Activated naive CD8-positive, alpha-beta T cell (primary cell): ENCODE measurements around the gene NHEJ1.
A peak's percentile ranks its signal among the peaks of the same experiment; 100 is the strongest.

Experiments used
- H3K27ac Mint-ChIP-seq: one replicate; pipeline ENCODE4 v1.8.0; 2021; ENCODE audit warnings: mixed read lengths
- H3K27me3 Mint-ChIP-seq: one replicate; pipeline ENCODE4 v1.8.0; 2021; ENCODE audit warnings: mixed read lengths
- H3K36me3 Mint-ChIP-seq: one replicate; pipeline ENCODE4 v1.8.0; 2021; ENCODE audit warnings: mixed read lengths
- H3K4me1 Mint-ChIP-seq: one replicate; pipeline ENCODE4 v1.8.0; 2021; ENCODE audit warnings: low read depth, mixed read lengths
- H3K4me3 Mint-ChIP-seq: one replicate; pipeline ENCODE4 v1.8.0; 2021; ENCODE audit warnings: mild to moderate bottlenecking, mixed read lengths
- H3K9me3 Mint-ChIP-seq: one replicate; pipeline ENCODE4 v1.8.0; 2021; ENCODE audit warnings: low read depth, mixed read lengths

Gene NHEJ1

DNA sequence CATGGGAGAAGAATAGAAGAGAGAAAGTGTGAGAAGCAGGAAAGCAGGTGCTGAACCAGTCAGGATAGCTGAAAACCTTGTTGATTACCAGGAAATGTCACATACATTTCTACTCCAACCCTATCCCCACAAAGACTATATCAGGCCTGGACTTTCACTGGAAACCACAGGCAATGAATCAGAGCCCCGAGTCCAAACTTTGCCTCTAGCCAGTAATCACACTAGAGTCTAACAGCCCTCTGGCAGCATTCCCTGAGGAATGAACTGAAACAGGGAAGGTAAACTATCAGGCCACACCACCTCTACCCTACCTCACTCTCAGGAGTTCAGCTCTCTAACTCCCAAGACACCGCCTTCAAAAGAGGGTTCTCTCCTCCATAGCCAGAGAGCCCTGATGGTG, 81.2 kb downstream of the NHEJ1 start:
- no peaks in the 10 kb centered on the region for H3K9me3 Mint-ChIP-seq
- H3K36me3 Mint-ChIP-seq = no peaks in the 10 kb centered on the region
- H3K4me3 Mint-ChIP-seq = no peak overlapping the region
- H3K27me3 Mint-ChIP-seq = no peaks in the 10 kb centered on the region
- H3K27ac Mint-ChIP-seq = no peak overlapping the region
- no peaks in the 10 kb centered on the region for H3K4me1 Mint-ChIP-seq

DNA sequence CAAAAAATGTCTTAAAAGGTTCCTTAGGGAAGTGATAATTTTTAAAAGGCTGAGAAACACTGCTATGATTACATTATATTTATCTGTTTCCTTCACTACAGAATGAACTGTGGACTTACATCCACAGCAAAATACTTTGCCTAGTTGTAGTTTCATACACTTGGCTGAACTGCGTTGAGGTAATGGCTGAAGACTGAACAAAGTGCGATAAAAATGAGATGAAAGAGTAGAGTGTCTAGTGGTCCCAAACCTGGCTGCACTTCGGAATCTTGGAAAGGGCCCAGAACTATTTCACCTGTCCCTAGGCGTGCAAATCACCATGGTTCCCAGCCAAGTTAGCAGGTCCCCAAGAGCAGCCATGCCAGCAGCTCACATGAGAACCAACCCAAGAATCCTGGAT, 81.7 kb downstream of the NHEJ1 start:
- no peaks in the 10 kb centered on the region for H3K9me3 Mint-ChIP-seq
- no peak overlapping the region for H3K4me3 Mint-ChIP-seq
- no peaks in the 10 kb centered on the region for H3K4me1 Mint-ChIP-seq
- no peaks in the 10 kb centered on the region for H3K36me3 Mint-ChIP-seq
- H3K27ac Mint-ChIP-seq = no peak overlapping the region
- no peaks in the 10 kb centered on the region for H3K27me3 Mint-ChIP-seq

GRCh38 chr2:219078126-219078525, 82.5 kb downstream of the NHEJ1 start:
- H3K36me3 Mint-ChIP-seq = no peaks in the 10 kb centered on the region
- no peak overlapping the region for H3K27ac Mint-ChIP-seq
- no peak overlapping the region for H3K4me3 Mint-ChIP-seq
- no peaks in the 10 kb centered on the region for H3K4me1 Mint-ChIP-seq
- H3K27me3 Mint-ChIP-seq = no peaks in the 10 kb centered on the region
- H3K9me3 Mint-ChIP-seq = no peaks in the 10 kb centered on the region

- Mint-ChIP-seq H3K4me1 (no peaks in the 10 kb centered on the region), H3K4me3 (no peak overlapping the region), H3K36me3 (peaks cover 2% of the 10 kb centered on the region), H3K9me3 (no peaks in the 10 kb centered on the region), H3K27me3 (no peaks in the 10 kb centered on the region), H3K27ac (no peak overlapping the region)
Measured at GRCh38 chr2:219076253-219076652, 84.4 kb downstream of the NHEJ1 start.

DNA sequence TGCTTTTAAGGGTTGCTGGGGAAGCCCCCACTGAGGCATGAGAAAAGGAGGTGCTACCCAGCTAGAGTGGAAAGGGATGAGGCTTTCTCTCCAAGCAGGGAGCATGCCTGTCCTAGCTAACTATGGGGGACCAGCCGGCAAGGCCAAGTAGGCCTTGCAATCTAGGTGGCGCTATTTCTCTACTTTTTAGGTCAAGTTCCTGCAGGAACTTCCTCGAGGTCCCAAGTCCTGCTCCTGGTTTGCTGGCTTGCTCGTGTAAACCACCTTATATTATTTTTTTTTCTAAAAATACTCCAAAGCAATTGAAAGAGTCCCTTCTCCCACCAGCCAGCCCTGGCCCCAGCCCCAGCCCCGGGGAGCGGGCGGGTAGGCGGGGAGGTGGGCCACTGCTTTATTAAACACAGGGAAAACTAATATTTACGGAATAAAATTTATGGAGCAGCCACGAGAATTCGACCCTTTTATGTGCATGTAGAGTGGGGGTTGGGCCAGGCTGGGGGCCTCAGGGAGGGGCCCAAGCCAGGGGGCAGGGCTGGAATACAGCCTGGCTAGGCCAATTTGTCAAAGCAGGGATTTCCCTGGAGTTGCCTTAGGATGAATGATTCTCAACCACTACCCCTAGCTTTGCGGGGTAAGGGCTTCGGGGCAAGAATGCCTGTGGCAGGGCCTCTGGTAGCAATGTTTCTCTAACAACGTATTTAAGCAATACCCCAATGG, 87.0 kb downstream of the NHEJ1 start:
- Mint-ChIP-seq H3K9me3 (no peaks in the 10 kb centered on the region), H3K27ac (no peak overlapping the region), H3K36me3 (peaks cover 7% of the 10 kb centered on the region), H3K27me3 (no peaks in the 10 kb centered on the region), H3K4me3 (no peak overlapping the region), H3K4me1 (no peaks in the 10 kb centered on the region)

- no peaks in the 10 kb centered on the region for H3K9me3 Mint-ChIP-seq
- no peak overlapping the region for H3K4me3 Mint-ChIP-seq
- no peak overlapping the region for H3K27ac Mint-ChIP-seq
- no peaks in the 10 kb centered on the region for H3K4me1 Mint-ChIP-seq
- H3K27me3 Mint-ChIP-seq = no peaks in the 10 kb centered on the region
- H3K36me3 Mint-ChIP-seq = peaks cover 7% of the 10 kb centered on the region
Measured at GRCh38 chr2:219072741-219073250, 87.8 kb downstream of the NHEJ1 start.

- Mint-ChIP-seq H3K4me3 (no peak overlapping the region), H3K27ac (no peak overlapping the region), H3K27me3 (no peaks in the 10 kb centered on the region), H3K36me3 (peaks cover 7% of the 10 kb centered on the region), H3K4me1 (no peaks in the 10 kb centered on the region), H3K9me3 (no peaks in the 10 kb centered on the region)
Measured at GRCh38 chr2:219071131-219071816, 89.3 kb downstream of the NHEJ1 start.

DNA sequence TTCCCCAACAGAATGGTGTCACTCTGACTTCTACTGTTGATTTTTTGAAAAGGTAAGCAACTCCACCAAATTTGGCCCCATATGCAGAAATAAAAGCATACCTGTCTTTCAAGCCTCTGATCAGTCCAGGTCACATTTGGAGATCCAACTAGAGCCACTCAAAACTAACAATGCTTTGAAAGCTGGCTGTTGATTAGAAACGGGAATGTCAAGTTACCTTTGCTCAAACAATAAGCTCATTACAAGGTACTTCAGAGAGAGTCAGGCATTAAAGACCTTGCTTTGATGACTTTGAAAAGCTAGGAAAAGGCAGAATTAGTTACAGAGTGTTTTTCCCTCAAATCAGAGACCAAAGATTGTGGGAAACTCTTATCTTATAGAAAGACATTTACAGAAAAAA, 95.1 kb downstream of the NHEJ1 start:
- H3K36me3 Mint-ChIP-seq = peaks cover 4% of the 10 kb centered on the region
- H3K27ac Mint-ChIP-seq = no peak overlapping the region
- H3K4me1 Mint-ChIP-seq = peaks cover 4% of the 10 kb centered on the region
- peaks cover 20% of the 10 kb centered on the region for H3K27me3 Mint-ChIP-seq
- no peaks in the 10 kb centered on the region for H3K9me3 Mint-ChIP-seq
- H3K4me3 Mint-ChIP-seq = no peak overlapping the region

DNA sequence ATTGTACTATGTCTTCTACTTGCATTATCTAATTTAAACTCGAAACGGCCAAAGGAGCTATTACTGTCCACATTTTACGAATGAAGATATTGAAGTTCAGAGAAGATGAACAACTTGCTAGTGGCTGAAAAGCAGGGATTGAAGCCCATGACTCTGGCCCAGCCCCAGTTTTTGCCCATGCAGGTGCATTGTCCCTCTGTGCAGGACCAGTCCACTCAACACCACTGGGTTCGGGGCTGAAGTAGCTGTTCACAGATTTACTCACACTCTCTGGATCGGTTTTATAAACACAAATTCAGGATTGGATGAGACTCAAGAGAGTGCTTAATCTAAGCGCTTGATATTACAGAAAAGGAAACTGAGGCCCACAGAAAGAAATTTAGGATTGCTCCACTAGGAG, 98.5 kb downstream of the NHEJ1 start:
- H3K27me3 Mint-ChIP-seq = peaks cover 25% of the 10 kb centered on the region

DNA sequence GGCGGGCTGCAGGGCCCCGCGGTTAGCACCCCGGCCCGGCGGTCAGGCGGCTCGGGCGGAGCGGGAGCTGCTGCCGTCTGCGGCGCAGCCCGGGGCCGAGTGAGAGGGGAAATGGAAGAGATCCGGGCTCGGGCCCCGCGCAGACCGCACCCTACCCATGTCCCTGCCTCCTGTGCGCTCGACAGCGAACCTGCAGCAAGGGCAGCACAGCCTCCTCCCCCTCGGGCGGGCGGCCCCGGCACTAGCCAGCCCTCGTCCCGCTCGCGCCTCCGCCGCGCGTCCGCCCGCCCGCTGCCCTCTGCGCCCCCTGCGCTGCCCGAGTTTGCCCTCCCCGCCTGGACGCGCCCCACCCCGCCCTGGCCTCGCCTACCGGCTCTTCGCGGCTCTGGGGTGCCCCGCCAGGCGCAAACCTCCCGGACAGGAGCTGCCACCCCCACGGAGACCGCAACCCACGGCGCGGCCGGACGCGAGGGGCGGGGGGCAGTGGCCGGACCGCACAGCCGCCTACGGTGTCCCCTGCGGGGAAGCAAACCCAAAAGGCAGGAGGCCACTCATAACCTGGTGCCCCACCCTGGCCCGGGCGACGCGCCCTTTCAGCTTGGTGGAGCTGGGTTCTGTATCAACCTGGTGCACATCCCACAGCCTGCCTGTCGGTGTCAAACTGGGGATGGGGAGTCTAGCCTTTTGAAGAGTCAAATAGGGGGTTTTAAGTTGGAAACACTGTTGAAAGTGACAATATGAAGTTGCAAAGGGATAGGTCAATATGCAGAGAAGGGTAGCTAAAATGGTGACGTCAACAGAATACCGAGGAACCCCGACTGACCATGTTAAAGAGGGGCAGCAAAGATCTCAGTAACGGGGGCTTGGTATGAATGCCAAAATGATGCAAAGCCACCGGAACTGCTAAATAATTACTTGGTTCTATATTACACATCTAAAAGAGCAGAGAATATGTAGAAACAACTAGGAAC, 99.5 kb downstream of the NHEJ1 start, which contains the start of gene IHH:
Gene IHH, minus strand, starts transcription at position 101 of the 971 bp plus-strand sequence. CDS start 454 bp downstream, outside the sequence.
- Mint-ChIP-seq H3K27ac (no peak within 1 kb of the TSS), H3K4me3 (peak within 1 kb of the TSS; percentile 68), H3K27me3 (peaks cover 31% of the 10 kb centered on the region), H3K36me3 (no peaks in the 10 kb centered on the region), H3K9me3 (no peaks in the 10 kb centered on the region), H3K4me1 (peaks cover 21% of the 10 kb centered on the region)

More for the DNA sequence above, 98.5 kb downstream of the NHEJ1 start:
- H3K4me3 Mint-ChIP-seq = no peak overlapping the region
- H3K4me1 Mint-ChIP-seq = peaks cover 21% of the 10 kb centered on the region
- H3K27ac Mint-ChIP-seq = no peak overlapping the region
- H3K36me3 Mint-ChIP-seq = no peaks in the 10 kb centered on the region
- no peaks in the 10 kb centered on the region for H3K9me3 Mint-ChIP-seq

GRCh38 chr2:219059725-219060682, 100.6 kb downstream of the NHEJ1 start:
- Mint-ChIP-seq H3K9me3 (no peaks in the 10 kb centered on the region), H3K4me3 (peak overlapping the region; percentile 68), H3K27me3 (peaks cover 32% of the 10 kb centered on the region), H3K4me1 (peaks cover 21% of the 10 kb centered on the region), H3K27ac (no peak overlapping the region), H3K36me3 (no peaks in the 10 kb centered on the region)

DNA sequence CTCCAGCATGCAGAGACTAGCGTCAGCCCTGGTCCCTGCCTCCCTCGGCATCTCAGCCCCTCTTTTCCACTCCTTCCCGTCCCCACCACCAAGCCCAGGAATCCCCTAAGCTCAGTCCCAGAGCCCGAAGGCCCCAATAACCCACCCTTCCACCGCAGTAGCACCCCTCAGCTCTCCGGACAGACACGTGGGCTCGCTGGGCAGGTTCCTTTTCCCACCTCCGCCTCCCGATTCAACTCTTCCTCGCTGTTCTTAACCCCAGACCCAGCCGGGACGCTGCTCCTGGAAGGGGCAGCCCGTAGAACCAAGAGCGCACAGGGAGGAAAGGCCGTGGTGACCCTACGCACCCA, 101.3 kb downstream of the NHEJ1 start:
- peak overlapping the region; percentile 68 for H3K4me3 Mint-ChIP-seq
- H3K27ac Mint-ChIP-seq = no peak overlapping the region
- peaks cover 21% of the 10 kb centered on the region for H3K4me1 Mint-ChIP-seq
- peaks cover 35% of the 10 kb centered on the region for H3K27me3 Mint-ChIP-seq
- H3K9me3 Mint-ChIP-seq = no peaks in the 10 kb centered on the region
- H3K36me3 Mint-ChIP-seq = no peaks in the 10 kb centered on the region

DNA sequence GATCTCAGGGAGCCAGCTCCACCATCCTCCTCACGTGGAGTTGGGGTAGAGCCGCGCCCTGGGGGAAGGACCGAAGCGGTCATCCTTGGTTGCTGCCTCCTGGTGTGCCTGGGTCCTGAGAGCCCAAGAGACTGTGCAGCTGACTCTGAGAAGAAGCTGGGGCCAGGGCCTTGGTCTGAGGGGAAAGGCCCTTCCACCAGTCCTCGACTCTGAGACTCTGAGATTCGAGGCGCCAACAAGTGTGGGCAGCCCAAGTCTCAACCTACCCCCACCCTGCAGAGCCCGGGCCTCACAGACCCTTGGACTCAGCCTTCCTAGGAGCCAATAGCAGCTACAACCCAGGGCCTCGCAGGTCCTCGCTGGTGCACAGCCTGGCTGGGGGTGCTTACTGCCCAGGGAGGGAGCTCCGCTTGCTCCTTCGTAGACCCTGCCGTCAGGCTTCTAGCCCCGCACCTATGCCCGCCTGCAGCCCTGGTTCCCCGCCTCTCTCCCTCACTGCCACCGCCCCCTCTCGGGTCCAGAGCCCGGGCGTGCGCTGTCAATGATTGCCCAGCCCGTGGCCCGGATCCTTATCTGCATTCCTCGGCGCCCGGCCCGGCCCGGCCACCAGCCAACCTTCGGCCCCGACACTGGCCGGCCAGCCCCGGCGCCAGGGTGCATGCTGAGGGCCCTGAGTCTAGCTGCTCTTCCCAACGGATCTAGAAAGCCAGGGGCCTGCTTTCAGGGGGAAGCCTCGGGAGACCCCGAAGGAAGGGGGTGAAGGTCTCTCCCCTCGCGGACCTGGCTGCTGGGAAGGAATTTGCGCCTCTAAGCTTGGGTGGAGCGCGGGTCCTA, 101.9 kb downstream of the NHEJ1 start:
- H3K27ac Mint-ChIP-seq = no peak overlapping the region
- H3K4me3 Mint-ChIP-seq = peak overlapping the region; percentile 27
- no peaks in the 10 kb centered on the region for H3K36me3 Mint-ChIP-seq

More for the DNA sequence above, 101.9 kb downstream of the NHEJ1 start:
- Mint-ChIP-seq H3K27me3 (peaks cover 35% of the 10 kb centered on the region), H3K9me3 (no peaks in the 10 kb centered on the region), H3K4me1 (peaks cover 21% of the 10 kb centered on the region)
